HCT116 (cell line): Measurements from ENCODE around the gene RMND1. TPM values are rescaled to one million over a fixed set of nuclear protein-coding genes. Genes with fewer than 3 reads are reported as not detected.

Source experiments
- ATAC-seq: fragments of 200-7000 bp; cut with Tn5 transposase; 2 replicates; pipeline ENCODE4 v1.9.1; 2020; ENCODE audit warnings: mild to moderate bottlenecking, moderate library complexity
- BruUV-seq: library from RNA; stranded (reverse); fragments of 400-500 nt; replicated peaks from 2 replicates; lab custom pipeline; 2021; lab: Mats Ljungman, UMichigan
- CTCF ChIA-PET: fragments of 300-600 bp; sonication (Branson Sonifier 250); formaldehyde crosslinking; loops from one replicate; lab custom pipeline; 2021; ENCODE audit warnings: antibody characterized with exemption; lab: Charles Lee
- POLR2A ChIA-PET: fragments of 300-600, 350-600 bp; sonication (Branson Sonifier 250); formaldehyde crosslinking; loops from one replicate; lab custom pipeline; 2021; ENCODE audit warnings: antibody characterized with exemption; lab: Charles Lee
- RAD21 ChIA-PET, 2 experiments: fragments of 300-600 bp; sonication (Branson Sonifier 250); formaldehyde crosslinking; loops; one replicate each; lab custom pipeline; 2023; ENCODE audit warnings: low total read pairs in 2 of 2; ENCODE audit not compliant: uncharacterized antibody in 2 of 2, unreplicated experiment in 2 of 2, low non-redundant PET in 1 of 2; lab: Charles Lee
- DNase-seq: peaks from one replicate; pipeline ENCODE4 v3.0.0-alpha.2; 2010; ENCODE audit warnings: low read depth, low spot score
- H2AFZ ChIP-seq: fragments of 200-600 bp; shearing (Covaris generic), sonication (generic); 2 replicates; pipeline ENCODE4 v1.6.1; 2017; ENCODE audit warnings: low read depth, mixed run types, mixed read lengths, antibody characterized with exemption, low read length; ENCODE audit not compliant: poor library complexity, severe bottlenecking
- H3K27ac ChIP-seq: 2 replicates; pipeline ENCODE4 v1.5.1; 2012; ENCODE audit warnings: low read depth, low read length
- H3K27me3 ChIP-seq: fragments of 200-600 bp; sonication (generic); 2 replicates; pipeline ENCODE4 v1.6.1; 2016; ENCODE audit warnings: mixed run types, low read length, mixed read lengths; ENCODE audit not compliant: insufficient read depth
- H3K36me3 ChIP-seq, 2 experiments: fragments of 200-500 bp in 1 of 2; fragments of 200-600 bp in 1 of 2; sonication (Bioruptor generic) in 1 of 2; sonication (generic) in 1 of 2; 2 replicates each; pipeline versions ENCODE4 v1.5.1 to v1.6.1; 2014 to 2016; ENCODE audit warnings: low read length in 2 of 2, inconsistent platforms in 1 of 2, mixed read lengths in 1 of 2, mixed run types in 1 of 2; ENCODE audit not compliant: insufficient read depth in 2 of 2, control insufficient read depth in 1 of 2
- H3K4me1 ChIP-seq, 2 experiments: fragments of 200-600 bp in 1 of 2; sonication (generic) in 1 of 2; 2 replicates each; pipeline versions ENCODE4 v1.5.1 to v1.6.1; 2012 to 2017; ENCODE audit warnings: low read length in 2 of 2, inconsistent platforms in 1 of 2, mild to moderate bottlenecking in 1 of 2, mixed read lengths in 1 of 2, mixed run types in 1 of 2, moderate library complexity in 1 of 2; ENCODE audit not compliant: insufficient read depth in 2 of 2, control insufficient read depth in 1 of 2
- H3K4me2 ChIP-seq: fragments of 200-600 bp; sonication (generic); 2 replicates; pipeline ENCODE4 v1.6.1; 2017; ENCODE audit warnings: mixed run types, low read length, mixed read lengths
- H3K4me3 ChIP-seq, 2 experiments: fragments of 200-600 bp in 1 of 2; sonication (generic) in 1 of 2; replicated peaks in 1 of 2; 2 replicates each; pipeline ENCODE4 v1.5.1; 2011 to 2016; ENCODE audit warnings: low read length in 2 of 2, control low read depth in 1 of 2, low read depth in 1 of 2, mild to moderate bottlenecking in 1 of 2, mixed read lengths in 1 of 2, mixed run types in 1 of 2
- H3K79me2 ChIP-seq: fragments of 200-600 bp; sonication (generic); 2 replicates; pipeline ENCODE4 v1.6.1; 2017; ENCODE audit warnings: mild to moderate bottlenecking, mixed run types, low read length, moderate library complexity, mixed read lengths; ENCODE audit not compliant: insufficient read depth
- H3K9ac ChIP-seq: fragments of 200-600 bp; sonication (generic); 2 replicates; pipeline ENCODE4 v1.6.1; 2016; ENCODE audit warnings: low read length, mixed read lengths
- H3K9me2 ChIP-seq: fragments of 200-600 bp; sonication (generic), shearing (Covaris generic); 2 replicates; pipeline ENCODE4 v1.6.1; 2017; ENCODE audit warnings: mixed run types, mild to moderate bottlenecking, moderate library complexity; ENCODE audit not compliant: insufficient read depth
- H3K9me3 ChIP-seq, 2 experiments: fragments of 200-500 bp in 1 of 2; fragments of 200-600 bp in 1 of 2; sonication (Bioruptor generic) in 1 of 2; sonication (generic) in 1 of 2; 2 replicates each; pipeline ENCODE4 v1.6.1; 2014 to 2017; ENCODE audit warnings: low read length in 2 of 2, mixed read lengths in 2 of 2, inconsistent platforms in 1 of 2, low read depth in 1 of 2, mild to moderate bottlenecking in 1 of 2, mixed run types in 1 of 2, moderate library complexity in 1 of 2; ENCODE audit not compliant: control insufficient read depth in 1 of 2, insufficient read depth in 1 of 2
- H4K20me1 ChIP-seq: fragments of 200-600 bp; sonication (generic), shearing (Covaris generic); 2 replicates; pipeline ENCODE4 v1.6.1; 2017; ENCODE audit warnings: mixed run types, mild to moderate bottlenecking, moderate library complexity; ENCODE audit not compliant: insufficient read depth
- ATF3 ChIP-seq: IDR thresholded peaks from 2 replicates; pipeline ENCODE4 v1.6.1; 2012
- CBX3 ChIP-seq: IDR thresholded peaks from 2 replicates; pipeline ENCODE4 v1.6.1; 2012; ENCODE audit warnings: low read depth
- CEBPB ChIP-seq: IDR thresholded peaks from 2 replicates; pipeline ENCODE4 v1.6.1; 2012; ENCODE audit warnings: low read depth
- ELF1 ChIP-seq: IDR thresholded peaks from 2 replicates; pipeline ENCODE4 v1.6.1; 2012; ENCODE audit warnings: low read depth, borderline replicate concordance
- EZH2 ChIP-seq: fragments of 200-600 bp; sonication (generic); IDR thresholded peaks from 2 replicates; pipeline ENCODE4 v1.6.1; 2017; ENCODE audit warnings: antibody characterized with exemption, mixed run types
- JUND ChIP-seq: IDR thresholded peaks from 2 replicates; pipeline ENCODE4 v1.6.1; 2012
- POLR2AphosphoS5 ChIP-seq: IDR thresholded peaks from 2 replicates; pipeline ENCODE4 v1.6.1; 2011; ENCODE audit warnings: mild to moderate bottlenecking, low read depth, low read length, moderate library complexity
- RAD21 ChIP-seq: IDR thresholded peaks from 2 replicates; pipeline ENCODE4 v1.6.1; 2012; ENCODE audit warnings: low read depth, mild to moderate bottlenecking
- SP1 ChIP-seq: IDR thresholded peaks from 2 replicates; pipeline ENCODE4 v1.6.1; 2012; ENCODE audit warnings: low read depth
- YY1 ChIP-seq: IDR thresholded peaks from 2 replicates; pipeline ENCODE4 v1.6.1; 2011; ENCODE audit warnings: low read length, low read depth, moderate library complexity, mild to moderate bottlenecking; ENCODE audit not compliant: insufficient replicate concordance; ENCODE audit errors: extremely low read depth
- ZFX ChIP-seq: fragments of 450-650 bp; IDR thresholded peaks from 2 replicates; pipeline ENCODE4 v1.6.1; 2017
- ZNF274 ChIP-seq: fragments of 200-500 bp; sonication (Bioruptor generic); IDR thresholded peaks from 2 replicates; pipeline ENCODE4 v1.6.1; 2014; ENCODE audit warnings: mild to moderate bottlenecking, low read depth, low read length, inconsistent platforms
- intact Hi-C: fragments of 100-400 bp; cut with micrococcal nuclease; formaldehyde crosslinking; loops from 2 replicates; pipeline ENCODE4 v1.10.0; 2022
- total RNA-seq: library from RNA; stranded (reverse); gene quantifications from one replicate; pipeline ENCODE4 v1.2.1, GENCODE V29; 2021; ENCODE audit not compliant: unreplicated experiment
- TF ChIP-seq, protein P1 (sequence below), 3 experiments: fragments of 200-600 bp in 1 of 3; sonication (generic) in 1 of 3; IDR thresholded peaks in 2 of 3; conservative IDR thresholded peaks in 1 of 3; 2 replicates each; pipeline ENCODE4 v1.5.1; 2012 to 2017; ENCODE audit warnings: low read depth in 2 of 3, low read length in 2 of 3, antibody characterized with exemption in 1 of 3, borderline replicate concordance in 1 of 3, control low read depth in 1 of 3, mild to moderate bottlenecking in 1 of 3, mixed read lengths in 1 of 3, mixed run types in 1 of 3, moderate library complexity in 1 of 3; ENCODE audit not compliant: insufficient read depth in 1 of 3
- TF ChIP-seq, protein P2 (sequence below): IDR thresholded peaks from 2 replicates; pipeline ENCODE4 v1.6.1; 2012
- TF ChIP-seq, protein P3 (sequence below): IDR thresholded peaks from 2 replicates; pipeline ENCODE4 v1.6.1; 2011; ENCODE audit warnings: mild to moderate bottlenecking, low read length, moderate library complexity; ENCODE audit not compliant: insufficient replicate concordance; ENCODE audit errors: extremely low read depth

RMND1 gene
- total RNA-seq, 1 experiment from 2014 or later: 28.0 TPM

DNA sequence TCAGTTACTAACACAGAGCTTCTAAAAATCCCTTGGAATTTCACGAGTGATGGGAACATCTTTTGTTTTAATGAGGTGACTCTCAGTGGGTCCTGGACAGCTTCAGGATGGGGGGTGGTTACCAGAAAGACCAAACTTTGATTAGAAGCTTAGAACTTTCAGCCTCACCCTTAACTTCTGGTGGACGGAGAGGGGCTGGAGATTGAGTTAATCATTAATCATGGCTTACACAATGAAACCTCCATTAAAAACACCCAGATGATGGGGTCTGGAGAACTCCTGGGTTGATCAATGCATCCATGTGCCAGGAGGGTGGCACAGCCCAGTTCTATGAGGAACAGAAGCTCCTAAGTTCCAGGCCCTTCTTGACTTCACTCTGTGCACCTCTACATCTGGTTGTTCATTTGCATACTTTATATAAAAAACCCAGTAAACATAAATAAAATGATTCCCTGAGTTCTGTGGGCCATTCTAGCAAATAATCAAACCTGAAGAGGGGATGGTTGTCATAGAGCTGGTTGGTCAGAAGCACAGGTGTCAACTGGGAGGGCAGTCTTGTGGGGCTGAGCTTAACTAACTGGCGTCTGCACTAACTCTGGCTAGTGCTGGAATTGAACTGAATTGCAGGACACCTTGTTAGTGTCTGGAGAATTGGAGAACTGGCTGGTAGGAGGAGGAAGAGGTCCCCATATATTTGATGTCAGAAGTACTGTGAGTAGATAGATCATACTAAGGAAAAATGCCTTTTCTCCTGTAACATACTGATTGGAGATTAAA is 10.3 kb downstream of the RMND1 start:
- H3K4me1 ChIP-seq: peaks cover 0 to 13% of the 10 kb centered on the region in 2 experiments; a peak in 3 of 4 replicates
- H2AFZ ChIP-seq: no peak overlapping the region
- ChIA-PET POLR2A (no interaction called here), CTCF (no interaction called here), RAD21 (no interaction called here)
- H3K4me2 ChIP-seq: no peak overlapping the region
- peaks cover 77% of the 10 kb centered on the region for H3K79me2 ChIP-seq
- intact Hi-C loops: no loop called here
- no peak overlapping the region for H3K27ac ChIP-seq
- no peaks in the 10 kb centered on the region for H3K9me3 ChIP-seq
- H4K20me1 ChIP-seq: peaks cover 3% of the 10 kb centered on the region
- H3K27me3 ChIP-seq: no peaks in the 10 kb centered on the region
- no peak for ATAC-seq
- TF ChIP-seq CEBPB: no peak
- no peak for TF ChIP-seq YY1
- no peak for TF ChIP-seq JUND
- TF ChIP-seq, protein P1, sequence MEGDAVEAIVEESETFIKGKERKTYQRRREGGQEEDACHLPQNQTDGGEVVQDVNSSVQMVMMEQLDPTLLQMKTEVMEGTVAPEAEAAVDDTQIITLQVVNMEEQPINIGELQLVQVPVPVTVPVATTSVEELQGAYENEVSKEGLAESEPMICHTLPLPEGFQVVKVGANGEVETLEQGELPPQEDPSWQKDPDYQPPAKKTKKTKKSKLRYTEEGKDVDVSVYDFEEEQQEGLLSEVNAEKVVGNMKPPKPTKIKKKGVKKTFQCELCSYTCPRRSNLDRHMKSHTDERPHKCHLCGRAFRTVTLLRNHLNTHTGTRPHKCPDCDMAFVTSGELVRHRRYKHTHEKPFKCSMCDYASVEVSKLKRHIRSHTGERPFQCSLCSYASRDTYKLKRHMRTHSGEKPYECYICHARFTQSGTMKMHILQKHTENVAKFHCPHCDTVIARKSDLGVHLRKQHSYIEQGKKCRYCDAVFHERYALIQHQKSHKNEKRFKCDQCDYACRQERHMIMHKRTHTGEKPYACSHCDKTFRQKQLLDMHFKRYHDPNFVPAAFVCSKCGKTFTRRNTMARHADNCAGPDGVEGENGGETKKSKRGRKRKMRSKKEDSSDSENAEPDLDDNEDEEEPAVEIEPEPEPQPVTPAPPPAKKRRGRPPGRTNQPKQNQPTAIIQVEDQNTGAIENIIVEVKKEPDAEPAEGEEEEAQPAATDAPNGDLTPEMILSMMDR (IDR thresholded peaks at IDR 0.05 in 2 of 3, conservative IDR thresholded peaks at IDR 0.05 in 1 of 3; ENCODE audit: borderline replicate concordance in 1 of 3, insufficient read depth in 1 of 3, low read depth in 2 of 3, low read length in 2 of 3): no peak
- TF ChIP-seq, protein P2, sequence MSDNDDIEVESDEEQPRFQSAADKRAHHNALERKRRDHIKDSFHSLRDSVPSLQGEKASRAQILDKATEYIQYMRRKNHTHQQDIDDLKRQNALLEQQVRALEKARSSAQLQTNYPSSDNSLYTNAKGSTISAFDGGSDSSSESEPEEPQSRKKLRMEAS: no peak
- TF ChIP-seq CBX3: no peak
- TF ChIP-seq, protein P3, sequence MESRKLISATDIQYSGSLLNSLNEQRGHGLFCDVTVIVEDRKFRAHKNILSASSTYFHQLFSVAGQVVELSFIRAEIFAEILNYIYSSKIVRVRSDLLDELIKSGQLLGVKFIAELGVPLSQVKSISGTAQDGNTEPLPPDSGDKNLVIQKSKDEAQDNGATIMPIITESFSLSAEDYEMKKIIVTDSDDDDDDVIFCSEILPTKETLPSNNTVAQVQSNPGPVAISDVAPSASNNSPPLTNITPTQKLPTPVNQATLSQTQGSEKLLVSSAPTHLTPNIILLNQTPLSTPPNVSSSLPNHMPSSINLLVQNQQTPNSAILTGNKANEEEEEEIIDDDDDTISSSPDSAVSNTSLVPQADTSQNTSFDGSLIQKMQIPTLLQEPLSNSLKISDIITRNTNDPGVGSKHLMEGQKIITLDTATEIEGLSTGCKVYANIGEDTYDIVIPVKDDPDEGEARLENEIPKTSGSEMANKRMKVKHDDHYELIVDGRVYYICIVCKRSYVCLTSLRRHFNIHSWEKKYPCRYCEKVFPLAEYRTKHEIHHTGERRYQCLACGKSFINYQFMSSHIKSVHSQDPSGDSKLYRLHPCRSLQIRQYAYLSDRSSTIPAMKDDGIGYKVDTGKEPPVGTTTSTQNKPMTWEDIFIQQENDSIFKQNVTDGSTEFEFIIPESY: no peak
- TF ChIP-seq RAD21: no peak
- TF ChIP-seq EZH2: no peak
- no peak for TF ChIP-seq ZNF274
- no peak for TF ChIP-seq ZFX
- TF ChIP-seq ELF1: no peak
- no peak for TF ChIP-seq POLR2AphosphoS5
- TF ChIP-seq SP1: no peak
- TF ChIP-seq ATF3: no peak
- H3K36me3 ChIP-seq: peaks cover 0 to 7% of the 10 kb centered on the region in 2 experiments; a peak in 2 of 4 replicates
- no TSS peak for BruUV-seq
- no peak for DNase-seq
- no peaks in the 10 kb centered on the region for H3K9me2 ChIP-seq
- no peak overlapping the region for H3K9ac ChIP-seq
- no peak overlapping the region for H3K4me3 ChIP-seq
